Body of pancreas (tissue), 4 donors: ENCODE measurements around the gene FXYD7.

Source experiments
- POLR2A ChIP-seq, 3 donors: fragments of 450-650 bp; IDR thresholded peaks; one replicate each; pipeline ENCODE4 v1.6.1; 2016; ENCODE audit warnings: antibody characterized with exemption in 3 of 3, mild to moderate bottlenecking in 2 of 3
- TF ChIP-seq, protein P1 (sequence below), 7 experiments: fragments of 450-650 bp in 4 of 7; fragments of 200-600 bp in 3 of 7; sonication (generic) in 3 of 7; IDR thresholded peaks; one replicate each; pipeline ENCODE4 v1.5.1; 2016 to 2019; ENCODE audit warnings: antibody characterized with exemption in 7 of 7

DNA sequence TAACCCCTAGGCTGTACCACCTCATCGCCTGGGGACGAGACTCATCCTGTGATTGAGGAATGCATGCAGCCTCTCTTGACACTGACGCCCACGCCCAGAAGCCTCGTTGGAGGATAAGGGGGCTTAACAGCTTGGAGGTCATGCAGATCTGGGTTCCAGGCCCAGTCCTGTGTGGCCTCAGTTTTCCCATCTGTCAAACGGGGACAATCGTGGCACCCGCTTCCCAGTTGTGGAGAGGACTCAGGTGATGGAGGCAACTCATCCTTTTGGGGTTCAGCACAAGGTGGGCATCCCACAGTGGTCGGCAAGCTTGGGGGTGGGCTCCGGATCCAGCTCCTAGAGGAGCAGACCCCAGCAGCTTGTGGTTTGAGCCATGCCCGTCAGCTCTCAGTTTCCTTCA lies 6.8 kb upstream of the FXYD7 start:
- TF ChIP-seq, protein P1, sequence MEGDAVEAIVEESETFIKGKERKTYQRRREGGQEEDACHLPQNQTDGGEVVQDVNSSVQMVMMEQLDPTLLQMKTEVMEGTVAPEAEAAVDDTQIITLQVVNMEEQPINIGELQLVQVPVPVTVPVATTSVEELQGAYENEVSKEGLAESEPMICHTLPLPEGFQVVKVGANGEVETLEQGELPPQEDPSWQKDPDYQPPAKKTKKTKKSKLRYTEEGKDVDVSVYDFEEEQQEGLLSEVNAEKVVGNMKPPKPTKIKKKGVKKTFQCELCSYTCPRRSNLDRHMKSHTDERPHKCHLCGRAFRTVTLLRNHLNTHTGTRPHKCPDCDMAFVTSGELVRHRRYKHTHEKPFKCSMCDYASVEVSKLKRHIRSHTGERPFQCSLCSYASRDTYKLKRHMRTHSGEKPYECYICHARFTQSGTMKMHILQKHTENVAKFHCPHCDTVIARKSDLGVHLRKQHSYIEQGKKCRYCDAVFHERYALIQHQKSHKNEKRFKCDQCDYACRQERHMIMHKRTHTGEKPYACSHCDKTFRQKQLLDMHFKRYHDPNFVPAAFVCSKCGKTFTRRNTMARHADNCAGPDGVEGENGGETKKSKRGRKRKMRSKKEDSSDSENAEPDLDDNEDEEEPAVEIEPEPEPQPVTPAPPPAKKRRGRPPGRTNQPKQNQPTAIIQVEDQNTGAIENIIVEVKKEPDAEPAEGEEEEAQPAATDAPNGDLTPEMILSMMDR (IDR thresholded peaks at IDR 0.05): no peak
- no peak for TF ChIP-seq POLR2A (IDR thresholded peaks at IDR 0.05)
